HG03045 (cell line): ENCODE measurements around the gene MTHFSD.

Source experiments
- ATAC-seq: cut with Tn5 transposase; IDR thresholded peaks from one replicate; pipeline ENCODE4 v1.9.1; 2021; ENCODE audit warnings: mild to moderate bottlenecking, moderate library complexity; ENCODE audit not compliant: unreplicated experiment

MTHFSD gene

GRCh38 chr16:86515413-86515776, 39.6 kb downstream of the MTHFSD start:
- ATAC-seq = no peak

DNA sequence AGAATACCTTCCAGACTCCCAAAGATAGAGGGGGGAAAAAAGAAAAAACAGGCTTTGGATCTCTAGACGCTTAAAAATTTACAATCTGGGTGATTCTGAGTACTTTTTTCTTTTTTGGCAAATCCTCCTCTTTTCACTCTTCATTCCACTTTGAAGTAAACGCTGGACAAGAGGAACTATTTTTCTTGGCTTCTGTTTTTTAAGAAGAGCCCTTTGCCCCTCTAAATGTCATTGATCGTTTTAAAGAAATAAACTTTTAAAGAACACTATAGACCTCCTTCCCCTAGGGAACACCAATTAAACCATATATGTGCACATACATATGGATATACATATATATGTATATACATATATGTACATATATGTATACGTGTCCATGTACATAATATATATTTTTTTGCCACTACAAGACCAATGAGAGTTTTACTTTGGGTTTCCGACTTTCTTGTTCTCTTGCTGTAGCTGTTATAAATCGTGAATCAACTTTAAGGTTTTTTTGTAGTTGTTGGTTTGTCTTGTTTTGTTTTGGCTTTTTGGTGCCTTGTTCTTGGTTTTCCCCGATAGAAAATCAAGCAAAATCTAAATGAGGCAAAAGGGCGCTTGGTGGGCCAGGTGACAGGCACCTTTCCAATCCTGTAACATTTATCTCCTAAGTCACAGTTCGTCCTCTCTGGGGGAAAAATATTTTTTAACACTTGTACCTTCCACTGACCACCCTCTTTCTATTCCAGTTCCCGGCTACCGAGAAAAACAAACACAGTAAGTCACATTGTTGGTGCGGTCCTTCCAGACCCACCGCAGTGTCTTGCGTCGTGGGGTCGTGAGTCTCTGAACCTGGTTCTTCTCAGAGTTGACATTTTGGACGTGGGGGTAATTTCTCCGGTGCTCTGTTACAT, 40.3 kb downstream of the MTHFSD start:
- ATAC-seq = no peak

- no peak for ATAC-seq
Observed at GRCh38 chr16:86513471-86514277, 41.4 kb downstream of the MTHFSD start.

GRCh38 chr16:86512860-86513470, 42.1 kb downstream of the MTHFSD start:
- ATAC-seq = no peak

DNA sequence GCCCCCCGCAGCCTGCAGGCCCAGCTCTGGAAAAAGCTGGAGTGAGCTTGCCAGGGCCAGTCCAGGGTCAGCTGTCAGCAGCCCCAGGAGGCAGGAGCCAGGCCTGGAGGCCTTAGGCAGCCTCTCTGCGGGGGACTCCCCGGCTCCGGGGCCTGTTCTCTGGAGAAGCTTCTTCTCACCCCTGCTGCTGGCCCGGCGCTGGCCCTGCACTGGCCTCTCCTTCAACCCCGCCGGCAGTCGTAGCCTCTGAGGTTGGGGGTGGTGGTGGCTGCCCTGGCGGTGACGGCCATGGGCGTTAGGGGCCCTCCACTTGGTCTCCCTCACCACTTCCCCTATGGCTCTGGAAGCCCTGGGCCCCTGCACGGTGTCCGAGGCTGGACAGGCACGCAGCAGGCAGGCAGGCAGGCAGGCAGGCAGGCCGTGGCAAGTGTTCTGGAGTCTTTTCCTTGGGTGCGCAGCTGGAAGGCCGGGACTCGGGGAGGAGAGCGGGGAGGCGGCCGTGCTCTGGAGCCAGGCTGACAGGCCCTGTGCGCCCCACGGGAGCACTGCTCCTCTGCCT, 42.7 kb downstream of the MTHFSD start:
- no peak for ATAC-seq

DNA sequence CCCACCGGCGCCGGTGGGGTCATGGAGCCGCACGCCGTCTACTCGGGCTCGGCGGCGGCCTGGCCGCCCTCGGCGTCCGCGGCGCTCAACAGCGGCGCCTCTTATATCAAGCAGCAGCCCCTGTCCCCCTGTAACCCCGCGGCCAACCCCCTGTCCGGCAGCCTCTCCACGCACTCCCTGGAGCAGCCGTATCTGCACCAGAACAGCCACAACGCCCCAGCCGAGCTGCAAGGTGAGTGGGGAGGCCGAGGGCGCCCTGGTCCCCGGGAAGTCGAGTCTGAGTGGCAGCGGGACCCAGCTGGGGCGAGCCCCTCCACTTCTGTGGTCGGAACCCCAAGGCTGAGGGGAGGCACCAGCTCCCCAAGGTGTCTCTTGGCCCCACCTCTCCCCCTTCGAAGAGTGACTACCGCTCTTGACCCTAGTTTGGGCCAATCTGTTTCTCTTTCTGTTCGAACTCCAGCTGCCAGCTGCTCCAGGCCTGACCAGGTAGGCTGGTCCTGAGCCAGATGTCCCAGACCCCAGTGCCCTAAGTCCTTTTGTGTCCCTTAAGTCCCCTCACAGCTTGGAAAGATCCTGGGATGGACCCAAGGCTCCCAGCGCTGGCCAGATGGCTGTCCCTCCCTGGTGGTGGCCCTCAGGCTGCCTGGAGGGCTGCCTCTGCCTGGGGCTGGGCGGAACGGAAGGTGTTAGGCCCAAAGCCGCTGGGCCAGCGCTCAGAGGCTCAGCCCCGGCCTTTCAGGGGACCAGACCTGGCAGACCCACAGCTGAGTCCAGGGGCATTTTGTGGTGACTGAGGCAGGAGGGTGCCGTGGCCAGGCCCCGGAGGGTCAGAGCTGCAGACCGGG, 43.5 kb downstream of the MTHFSD start:
- ATAC-seq = no peak

- ATAC-seq = no peak
Observed at GRCh38 chr16:86510465-86511261, 44.4 kb downstream of the MTHFSD start, which contains the start of gene FOXF1. FOXF1 (plus strand) TSS chr16:86510527; CDS start chr16:86510570, 43 bp downstream.

GRCh38 chr16:86509759-86510464, 45.1 kb downstream of the MTHFSD start:
- no peak for ATAC-seq

- no peak for ATAC-seq
Observed at GRCh38 chr16:86508947-86509758, 45.9 kb downstream of the MTHFSD start.

- no peak for ATAC-seq
Observed at GRCh38 chr16:86508028-86508946, 46.7 kb downstream of the MTHFSD start.

DNA sequence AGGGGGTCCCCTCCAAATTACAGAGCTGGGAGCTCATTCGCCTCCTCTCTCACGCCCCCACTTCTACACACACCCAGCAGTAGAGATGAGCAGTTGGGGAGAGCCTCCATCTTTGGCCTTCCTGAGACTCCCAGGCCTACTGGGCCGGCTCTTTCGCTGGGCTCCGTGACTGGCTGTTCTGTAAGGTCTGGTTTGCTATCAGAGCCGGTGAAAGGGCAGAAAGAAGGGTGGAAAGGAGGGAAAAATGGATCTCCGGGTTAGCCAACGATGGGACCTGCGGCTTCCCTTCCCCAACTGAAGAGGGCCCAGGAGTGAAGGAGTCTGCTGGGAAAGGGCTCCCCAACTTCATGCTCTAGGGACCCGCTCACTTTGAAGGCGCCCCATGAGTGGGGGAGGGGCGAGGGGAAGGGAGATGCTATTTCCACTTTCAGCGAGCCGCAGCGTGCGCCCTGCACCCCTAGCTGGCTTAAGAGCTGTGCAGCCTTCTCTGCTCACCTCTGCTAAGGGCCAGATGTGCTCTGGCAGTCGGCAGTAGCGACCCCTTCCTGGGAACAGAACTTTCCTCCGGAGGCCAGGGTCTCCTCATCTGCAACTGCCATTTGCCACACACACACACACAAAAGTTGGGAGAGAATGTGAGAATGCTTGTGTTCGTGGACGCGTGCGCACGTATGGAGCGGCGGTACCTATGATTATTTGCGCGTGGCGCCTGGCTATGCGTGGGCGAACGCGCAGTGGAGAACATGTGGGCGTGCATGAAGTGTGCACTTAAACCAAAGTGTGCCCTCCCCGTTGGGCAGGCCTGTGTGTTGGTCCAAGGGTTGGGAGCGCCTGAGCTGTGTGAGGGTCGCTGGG, 47.6 kb downstream of the MTHFSD start:
- ATAC-seq = no peak

DNA sequence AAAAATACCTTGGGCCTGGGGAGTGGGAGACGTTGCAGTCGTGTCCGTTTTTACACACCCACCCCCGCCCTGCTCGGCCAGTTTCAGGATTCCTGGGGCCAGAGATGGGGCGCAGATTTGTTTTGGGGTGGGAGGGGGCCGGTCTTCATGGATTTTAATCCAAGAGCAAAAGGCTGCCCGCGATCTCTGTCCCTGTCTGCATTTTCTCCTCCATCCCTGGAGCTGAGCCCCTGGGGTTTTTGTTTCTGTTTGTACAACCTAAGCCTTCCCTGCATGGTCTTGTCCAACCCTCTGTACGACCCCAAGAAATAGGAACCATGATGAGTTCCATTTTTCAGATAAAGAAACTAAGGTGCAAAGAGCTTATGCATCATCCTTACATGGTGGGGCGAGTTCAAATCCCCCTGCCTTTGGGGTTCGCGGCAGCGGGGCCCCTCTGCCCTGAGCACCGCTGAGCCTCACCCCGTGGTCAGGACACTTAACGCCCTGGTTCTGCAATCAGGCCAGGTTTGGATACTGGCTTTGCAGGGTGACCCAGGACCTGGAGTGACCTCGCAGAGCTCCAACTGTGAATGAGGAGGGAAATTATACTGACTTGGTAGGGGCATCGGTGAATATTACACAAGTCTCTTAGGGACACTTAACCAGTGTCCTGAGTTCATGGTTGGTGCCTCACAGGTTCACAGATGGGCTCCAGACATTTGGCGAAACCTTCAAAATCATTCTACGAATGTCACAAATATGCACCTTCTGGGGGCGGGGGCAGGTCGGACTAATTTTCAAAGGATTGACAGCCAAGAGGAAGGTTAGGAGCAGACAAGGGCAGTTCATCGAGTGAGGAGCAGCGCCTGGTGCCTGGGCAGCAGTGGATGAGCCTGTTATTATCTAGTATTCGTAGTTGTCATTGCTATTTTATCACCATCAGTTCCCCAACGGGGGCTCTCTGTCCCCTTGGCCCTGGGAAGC, 48.9 kb downstream of the MTHFSD start:
- ATAC-seq = no peak

- ATAC-seq = no peak
Observed at GRCh38 chr16:86505185-86505898, 49.7 kb downstream of the MTHFSD start.
